Breast epithelium (tissue), 3 donors: ENCODE measurements around the gene BDKRB2.

Experiments
- POLR2A ChIP-seq: fragments of 450-650 bp; IDR thresholded peaks from one replicate; pipeline ENCODE4 v1.6.1; 2016; ENCODE audit warnings: antibody characterized with exemption, mild to moderate bottlenecking, moderate library complexity
- TF ChIP-seq, protein P1 (sequence below), 3 donors: fragments of 450-650 bp; IDR thresholded peaks; one replicate each; pipeline ENCODE4 v1.5.1; 2016 to 2017; ENCODE audit warnings: antibody characterized with exemption in 3 of 3, mild to moderate bottlenecking in 3 of 3, moderate library complexity in 3 of 3

GRCh38 chr14:96252999-96253539, 48.4 kb downstream of the BDKRB2 start:
- TF ChIP-seq, protein P1, sequence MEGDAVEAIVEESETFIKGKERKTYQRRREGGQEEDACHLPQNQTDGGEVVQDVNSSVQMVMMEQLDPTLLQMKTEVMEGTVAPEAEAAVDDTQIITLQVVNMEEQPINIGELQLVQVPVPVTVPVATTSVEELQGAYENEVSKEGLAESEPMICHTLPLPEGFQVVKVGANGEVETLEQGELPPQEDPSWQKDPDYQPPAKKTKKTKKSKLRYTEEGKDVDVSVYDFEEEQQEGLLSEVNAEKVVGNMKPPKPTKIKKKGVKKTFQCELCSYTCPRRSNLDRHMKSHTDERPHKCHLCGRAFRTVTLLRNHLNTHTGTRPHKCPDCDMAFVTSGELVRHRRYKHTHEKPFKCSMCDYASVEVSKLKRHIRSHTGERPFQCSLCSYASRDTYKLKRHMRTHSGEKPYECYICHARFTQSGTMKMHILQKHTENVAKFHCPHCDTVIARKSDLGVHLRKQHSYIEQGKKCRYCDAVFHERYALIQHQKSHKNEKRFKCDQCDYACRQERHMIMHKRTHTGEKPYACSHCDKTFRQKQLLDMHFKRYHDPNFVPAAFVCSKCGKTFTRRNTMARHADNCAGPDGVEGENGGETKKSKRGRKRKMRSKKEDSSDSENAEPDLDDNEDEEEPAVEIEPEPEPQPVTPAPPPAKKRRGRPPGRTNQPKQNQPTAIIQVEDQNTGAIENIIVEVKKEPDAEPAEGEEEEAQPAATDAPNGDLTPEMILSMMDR (IDR thresholded peaks at IDR 0.05), result no peak
- TF ChIP-seq POLR2A, result no peak
